ENCODE results near the gene EMC10. TPM values are rescaled to one million over a fixed set of nuclear protein-coding genes. Genes with fewer than 3 reads are reported as not detected.
A peak's percentile ranks its signal among the peaks of the same experiment; 100 is the strongest.

The EMC10 gene
- total and polyA plus RNA-seq, 12 donors, result 39.4 to 216 (median 123) TPM

- DNase-seq, result peak in 1 of 7 donors; percentile 47
- Histone ChIP-seq H3K9me3 (replicated peaks in 1 of 3) (no peaks in the 10 kb centered on the region), H3K36me3 (replicated peaks in 1 of 2) (peaks cover 0 to 10% of the 10 kb centered on the region in 2 donors), H3K4me1 (replicated peaks in 1 of 2) (no peaks in the 10 kb centered on the region), H3K27me3 (peaks cover 12% of the 10 kb centered on the region), H3K27ac (no peak overlapping the region), H3K4me3 (no peak overlapping the region)
- 71 to 76% (median 73%) methylated on average over 18 of the region's 18 CpGs for WGBS, 4 donors
- TF ChIP-seq CTCF (IDR thresholded peaks at IDR 0.05), result peak in 2 of 6 experiments; percentile 22 to 27
- no peak for TF ChIP-seq POLR2A (IDR thresholded peaks at IDR 0.05)
- intact Hi-C loops (cut with DNase I), result no loop called here
Observed at GRCh38 chr19:50486823-50487515, 10.7 kb downstream of the EMC10 start.

GRCh38 chr19:50488389-50489194 is 12.3 kb downstream of the EMC10 start:
- Histone ChIP-seq H3K36me3 (replicated peaks in 1 of 2) (peaks cover 0 to 1% of the 10 kb centered on the region in 2 donors), H3K27me3 (peaks cover 12% of the 10 kb centered on the region), H3K9me3 (replicated peaks in 1 of 3) (no peaks in the 10 kb centered on the region), H3K4me1 (replicated peaks in 1 of 2) (no peaks in the 10 kb centered on the region), H3K4me3 (no peak overlapping the region), H3K27ac (no peak overlapping the region)
- 20 to 27% (median 23%) methylated on average over 13 of the region's 13 CpGs for WGBS, 4 donors
- no peak for DNase-seq
- intact Hi-C loops (cut with DNase I), result no loop called here
- TF ChIP-seq POLR2A (IDR thresholded peaks at IDR 0.05) (no peak), CTCF (IDR thresholded peaks at IDR 0.05) (no peak)

GRCh38 chr19:50489461-50490011 is 13.2 kb downstream of the EMC10 start:
- no peak for DNase-seq
- TF ChIP-seq POLR2A (IDR thresholded peaks at IDR 0.05) (no peak), CTCF (IDR thresholded peaks at IDR 0.05) (no peak)
- peaks cover 12% of the 10 kb centered on the region for H3K27me3 ChIP-seq
- no peaks in the 10 kb centered on the region for H3K4me1 ChIP-seq (replicated peaks in 1 of 2)
- H3K27ac ChIP-seq, result no peak overlapping the region
- no peaks in the 10 kb centered on the region for H3K9me3 ChIP-seq (replicated peaks in 1 of 3)
- 41 to 52% (median 50%) methylated on average over 23 to 24 of the region's 24 CpGs for WGBS, 4 donors
- no peak overlapping the region for H3K4me3 ChIP-seq
- intact Hi-C loops (cut with DNase I), result no loop called here
- H3K36me3 ChIP-seq (replicated peaks in 1 of 2), result no peaks in the 10 kb centered on the region

GRCh38 chr19:50490411-50490811 is 14.1 kb downstream of the EMC10 start:
- Histone ChIP-seq H3K36me3 (replicated peaks in 1 of 2) (no peaks in the 10 kb centered on the region), H3K4me1 (replicated peaks in 1 of 2) (no peaks in the 10 kb centered on the region), H3K9me3 (replicated peaks in 1 of 3) (no peaks in the 10 kb centered on the region), H3K4me3 (no peak overlapping the region), H3K27me3 (peaks cover 12% of the 10 kb centered on the region), H3K27ac (no peak overlapping the region)
- TF ChIP-seq CTCF (IDR thresholded peaks at IDR 0.05) (no peak), POLR2A (IDR thresholded peaks at IDR 0.05) (no peak)
- intact Hi-C loops (cut with DNase I), result no loop called here
- WGBS, 4 donors, result 94 to 96% (median 94%) methylated on average over 18 of the region's 18 CpGs
- DNase-seq, result no peak

Data from adrenal gland (tissue), 12 donors.